HG03342 (cell line): ENCODE results near the gene LRP1B.

Experiments used
- ATAC-seq: cut with Tn5 transposase; IDR thresholded peaks from one replicate; pipeline ENCODE4 v1.9.1; 2021; ENCODE audit warnings: mild to moderate bottlenecking, moderate library complexity; ENCODE audit not compliant: unreplicated experiment

LRP1B gene

DNA sequence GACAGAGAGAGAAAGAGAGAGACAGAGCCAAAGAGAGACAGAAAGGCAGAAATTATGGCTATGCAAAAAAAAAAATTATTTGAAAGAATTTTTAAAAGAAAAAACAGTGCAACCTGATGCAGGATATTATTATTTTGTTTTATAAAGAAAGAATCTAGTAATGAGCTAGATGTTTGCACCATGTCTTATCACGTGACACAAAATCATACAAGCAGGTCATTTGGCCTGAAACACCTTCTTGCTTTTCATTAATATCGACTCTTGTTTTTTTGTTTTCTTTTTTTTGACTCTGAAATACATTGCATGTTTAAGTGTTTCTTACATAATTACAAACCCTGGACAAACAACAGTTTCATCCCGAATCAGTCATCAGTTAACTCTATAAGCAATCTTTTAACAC is 606.0 kb downstream of the LRP1B start:
- no peak for ATAC-seq

DNA sequence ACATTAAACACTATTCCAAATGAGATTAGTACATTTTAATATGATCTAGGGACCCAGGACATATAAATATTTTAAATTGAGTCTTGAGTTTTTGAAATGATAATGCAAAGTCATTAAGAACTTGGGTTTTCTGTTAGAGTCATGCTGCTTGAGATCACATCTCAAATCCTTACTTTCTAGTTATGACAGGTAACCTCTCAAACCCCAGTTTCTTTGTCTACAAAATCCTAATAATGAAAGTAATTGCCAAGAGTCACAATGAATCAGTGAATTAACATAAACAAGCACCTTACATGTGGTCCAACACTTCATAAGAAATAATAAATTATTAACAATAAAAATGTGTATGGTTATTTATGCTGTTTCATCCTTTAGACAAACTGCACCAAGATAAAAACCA is 607.6 kb downstream of the LRP1B start:
- peak; percentile 76 for ATAC-seq

DNA sequence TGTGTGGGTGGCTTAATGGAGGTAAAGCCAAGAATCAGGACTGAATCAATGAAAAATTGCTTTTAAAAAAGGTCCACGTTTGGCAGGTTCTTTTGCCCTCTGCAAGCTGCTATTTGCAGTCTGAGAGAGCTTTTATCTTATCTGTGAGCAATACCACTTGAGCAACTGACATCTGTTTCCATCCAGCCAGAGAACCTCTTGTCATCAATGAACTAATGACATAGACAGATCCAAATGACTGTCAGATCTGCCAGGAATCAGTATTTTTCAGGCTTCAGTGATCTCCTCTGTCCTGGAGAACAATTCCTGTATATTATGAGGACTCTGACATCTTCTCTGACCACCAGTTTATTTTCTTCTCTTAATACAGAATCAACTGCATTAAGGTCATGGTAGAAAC is 608.1 kb downstream of the LRP1B start:
- no peak for ATAC-seq

DNA sequence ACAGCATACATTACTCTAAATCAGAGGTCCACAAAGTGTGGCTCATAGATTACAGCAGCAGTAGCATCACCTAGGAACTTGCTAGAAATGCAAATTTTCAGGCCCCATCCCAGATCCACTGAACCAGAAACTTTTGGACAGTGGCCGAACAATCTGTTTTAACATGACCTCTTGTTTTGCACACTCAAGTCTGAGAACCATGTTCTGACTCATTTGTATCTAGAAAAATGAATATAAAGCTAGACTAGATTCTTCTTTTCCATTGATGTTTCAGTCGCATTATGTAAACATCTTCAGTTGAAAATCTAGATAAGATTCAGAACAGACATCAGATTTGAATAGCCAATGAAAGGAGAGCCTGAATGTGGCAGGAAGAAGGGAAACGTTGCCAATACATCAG is 608.8 kb downstream of the LRP1B start:
- ATAC-seq, result peak; percentile 43

DNA sequence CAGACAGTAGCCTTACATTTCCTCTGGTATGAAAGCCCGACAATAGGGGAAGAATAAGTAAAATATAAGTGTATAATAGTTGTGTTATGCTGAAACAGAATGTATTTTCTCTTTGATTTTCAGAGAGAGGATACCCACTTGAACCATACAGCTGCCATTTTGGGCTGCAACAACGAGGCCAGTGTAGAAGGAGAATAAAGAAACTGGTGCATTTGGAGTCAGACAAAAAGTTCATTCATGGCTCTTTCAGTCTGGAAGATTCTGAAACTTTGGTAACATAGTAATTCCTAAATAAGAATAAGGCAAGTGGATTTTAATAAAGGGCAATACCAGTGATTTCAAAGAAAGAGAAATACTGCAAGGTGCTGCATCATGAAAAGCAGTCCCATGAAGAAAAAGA is 610.9 kb downstream of the LRP1B start:
- ATAC-seq, result no peak

DNA sequence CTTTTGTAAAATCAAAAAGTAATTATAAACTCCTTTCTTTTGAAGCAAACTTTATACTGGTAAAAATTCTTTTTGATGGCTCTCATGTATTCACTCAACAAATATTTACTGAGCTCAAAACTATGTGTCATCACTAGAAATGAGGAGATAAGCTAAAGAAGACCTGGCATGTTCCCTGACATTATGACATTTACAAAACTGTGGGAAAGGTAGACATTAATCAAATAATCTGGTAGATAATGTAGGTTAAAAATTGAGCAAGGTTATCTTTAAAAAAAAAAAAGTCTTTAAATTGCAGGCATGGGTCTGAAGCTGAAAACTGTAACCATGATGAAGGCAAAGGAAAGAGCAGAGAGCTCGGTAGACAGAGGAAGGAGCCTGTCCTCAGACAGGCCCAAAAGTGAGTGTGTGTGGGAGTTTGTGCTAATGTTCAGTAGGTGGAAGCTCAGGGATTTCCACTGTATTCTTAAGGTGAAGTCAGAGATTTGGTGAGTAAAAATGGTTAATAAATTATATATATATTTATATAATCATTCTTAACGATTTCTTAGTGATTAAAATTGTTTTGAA is 612.9 kb downstream of the LRP1B start:
- no peak for ATAC-seq

DNA sequence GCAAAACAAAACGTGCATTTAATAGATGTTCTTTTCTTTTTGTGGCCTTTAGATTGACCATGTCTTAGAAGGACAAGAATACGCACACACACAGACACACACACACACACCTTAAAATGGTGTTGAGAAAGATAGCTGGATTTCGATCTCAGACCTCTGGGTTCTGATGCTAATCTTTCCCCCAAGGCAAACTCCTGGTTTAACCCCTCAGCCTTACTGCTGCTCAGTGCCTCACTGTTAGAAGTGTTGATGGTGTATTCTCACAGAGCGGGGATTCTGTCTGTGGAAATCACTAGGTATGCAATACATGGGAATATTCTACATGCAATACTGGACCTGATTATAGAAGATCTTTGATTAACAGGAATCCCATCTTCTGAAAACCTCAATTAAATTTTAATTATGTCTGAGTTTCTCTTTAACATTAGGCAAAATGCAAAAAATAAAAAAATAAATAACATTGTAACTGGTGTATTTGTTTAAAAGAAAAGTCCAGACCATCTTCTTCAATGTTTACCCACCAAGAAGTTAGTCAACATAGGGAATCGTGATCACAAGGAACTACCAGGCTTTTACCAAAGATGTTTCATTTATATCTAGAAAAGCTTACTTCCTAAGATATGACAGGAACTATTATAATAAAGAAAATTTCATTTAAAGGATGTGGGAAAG is 613.5 kb downstream of the LRP1B start:
- ATAC-seq, result no peak

DNA sequence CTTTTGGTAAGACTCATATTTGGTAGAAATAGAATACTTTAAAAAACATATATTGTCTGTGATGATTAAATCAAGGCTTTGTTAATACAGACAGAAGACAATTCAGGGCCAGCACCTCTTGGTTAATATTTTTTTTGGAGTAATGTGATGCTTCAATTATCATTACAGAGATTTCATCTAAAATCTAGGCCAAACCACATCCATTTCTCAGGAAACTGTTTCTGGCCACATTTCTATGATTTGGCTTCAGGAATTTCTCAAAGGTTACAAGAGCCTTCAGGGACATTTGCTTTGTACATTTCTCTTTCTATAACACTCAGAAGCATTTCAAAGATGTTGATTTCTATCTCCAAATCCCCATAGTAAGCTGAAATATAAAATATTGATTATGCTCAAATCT is 614.9 kb downstream of the LRP1B start:
- no peak for ATAC-seq

DNA sequence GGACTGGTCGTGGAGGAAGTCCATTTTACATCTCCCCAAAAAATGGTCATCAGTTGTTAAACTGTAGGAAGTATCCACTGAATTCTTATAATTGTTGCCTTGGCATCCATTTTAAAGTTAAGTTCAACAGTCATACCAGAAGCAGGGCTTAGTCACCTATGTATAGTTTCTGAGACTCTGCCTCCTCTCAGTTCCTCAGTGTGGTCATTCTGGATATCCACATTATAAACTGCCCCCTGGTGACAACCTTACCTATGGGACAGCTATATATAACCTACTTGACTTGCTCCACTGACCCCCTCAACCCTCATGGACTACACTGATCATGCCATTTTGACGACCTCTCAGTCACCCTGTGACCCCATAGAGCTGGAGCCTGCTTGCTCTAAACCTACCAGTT is 617.0 kb downstream of the LRP1B start:
- peak; percentile 100 for ATAC-seq

DNA sequence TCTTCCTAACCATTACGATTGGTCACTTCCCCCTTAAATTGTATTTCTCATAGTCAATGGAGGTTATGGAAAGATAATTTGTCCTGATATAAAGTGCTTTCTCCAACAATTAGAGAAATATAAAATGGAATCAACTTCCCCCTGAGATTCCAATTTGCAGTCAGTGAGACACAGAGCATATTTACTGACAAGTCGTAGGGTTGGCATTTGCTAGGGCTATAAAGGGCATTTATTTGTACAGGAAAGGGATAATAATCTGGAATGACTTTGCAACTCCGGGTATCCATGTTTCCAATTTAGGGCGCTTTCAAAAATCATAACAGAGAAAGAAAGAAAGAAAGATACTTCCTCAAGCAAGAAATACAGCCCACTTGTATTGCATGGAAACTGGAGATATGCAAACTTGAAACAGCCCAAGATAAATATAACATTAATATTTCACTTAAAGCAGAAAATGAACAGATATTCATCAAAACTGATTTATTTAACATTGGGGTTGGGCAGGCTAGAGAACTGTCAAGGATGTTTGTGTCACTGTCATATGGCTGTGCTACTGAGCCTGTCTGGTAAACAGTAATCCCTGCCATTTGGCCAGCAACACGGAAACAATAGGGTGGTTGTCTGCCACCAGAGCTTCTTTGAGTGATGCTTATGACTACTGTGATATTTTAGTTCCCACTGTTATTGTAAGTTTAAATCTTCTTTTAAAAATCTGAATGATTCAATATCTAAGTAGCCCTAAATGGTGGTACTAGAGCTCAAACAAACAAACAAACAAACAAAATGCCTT is 621.8 kb downstream of the LRP1B start:
- ATAC-seq, result no peak

DNA sequence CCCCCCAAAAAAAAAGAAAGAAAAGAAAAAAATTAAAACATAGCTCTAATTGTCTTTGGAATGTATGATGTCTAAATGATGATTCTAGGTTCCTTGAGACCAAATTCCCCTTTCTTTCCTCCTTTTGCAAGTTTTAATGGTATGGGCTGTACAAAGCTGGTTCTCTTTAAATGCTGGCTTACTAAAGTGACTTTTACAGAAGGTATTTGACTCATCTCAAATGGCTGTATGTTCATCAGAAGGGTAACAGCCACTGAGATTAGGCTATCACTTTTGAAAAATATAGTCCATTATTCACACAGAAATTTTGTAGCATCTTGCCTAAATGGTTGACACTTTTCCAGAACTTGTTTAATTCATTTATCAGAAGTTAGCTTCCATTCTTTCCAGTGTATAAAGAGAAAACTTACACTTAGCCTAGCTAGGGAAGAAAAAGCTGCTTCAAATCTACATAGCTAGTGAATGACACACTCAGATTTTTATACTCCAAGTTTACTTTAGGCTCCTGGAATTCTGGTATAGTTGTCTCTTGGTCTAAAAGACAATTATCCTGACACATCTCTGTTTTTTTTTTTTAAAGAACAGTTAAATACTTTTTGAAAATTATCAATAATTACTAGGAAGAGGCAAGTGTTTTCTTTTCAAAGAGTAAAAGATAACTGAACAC is 622.6 kb downstream of the LRP1B start:
- no peak for ATAC-seq

DNA sequence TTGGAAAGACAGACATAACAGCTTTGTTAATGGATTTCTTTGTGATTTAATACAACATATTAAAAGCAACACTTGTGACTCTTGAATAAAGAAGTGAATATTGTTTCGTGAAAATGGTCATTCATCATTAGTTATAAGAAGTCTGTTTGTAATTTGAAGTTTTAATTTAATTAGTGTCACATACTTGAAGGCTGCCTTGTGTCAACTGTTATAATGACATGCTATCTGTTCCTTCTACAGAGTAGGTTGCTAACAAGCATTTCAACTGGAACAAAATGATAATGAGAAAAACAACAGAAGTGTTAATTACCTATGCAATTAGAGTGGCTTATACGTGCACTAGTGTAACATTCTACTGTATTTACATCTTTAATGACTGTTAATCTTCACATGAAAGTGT is 624.7 kb downstream of the LRP1B start:
- no peak for ATAC-seq

DNA sequence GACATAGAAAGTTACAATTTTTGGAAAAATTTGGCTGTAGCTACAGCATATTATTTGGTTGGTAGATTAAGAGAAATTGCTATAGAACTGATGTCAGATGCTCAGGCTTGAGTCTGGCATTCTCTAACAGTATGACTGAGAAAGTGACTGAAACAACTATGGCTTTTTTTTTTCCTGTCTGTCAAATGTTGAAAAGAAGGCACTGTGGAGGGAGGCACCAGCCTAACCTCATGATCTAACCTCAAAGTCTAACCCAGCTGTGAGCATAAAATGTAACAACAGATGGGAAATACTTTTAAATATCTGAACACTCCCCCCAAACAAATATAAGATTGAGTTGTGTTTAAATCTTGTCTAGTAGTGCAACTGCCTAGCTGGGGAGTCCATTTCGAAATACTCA is 629.1 kb downstream of the LRP1B start:
- ATAC-seq, result no peak

DNA sequence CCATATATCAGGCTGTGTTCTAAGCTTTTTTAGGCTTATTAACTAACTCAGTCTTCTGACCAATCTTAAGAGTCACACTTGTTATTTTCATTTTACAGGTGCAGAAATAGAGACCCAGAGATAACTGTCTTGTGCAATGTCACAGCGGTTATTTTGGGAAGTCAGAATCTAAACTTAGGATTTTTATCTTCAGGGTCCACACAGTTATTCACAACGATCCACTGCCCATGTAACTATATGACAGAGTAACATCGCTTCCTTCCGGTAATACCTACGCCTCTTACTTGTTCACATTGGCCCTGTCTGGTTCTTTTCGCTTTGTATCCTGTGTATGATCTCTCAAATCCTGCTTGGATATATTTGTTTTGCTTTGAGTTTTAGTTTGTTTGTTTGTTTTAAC is 631.7 kb downstream of the LRP1B start:
- no peak for ATAC-seq

DNA sequence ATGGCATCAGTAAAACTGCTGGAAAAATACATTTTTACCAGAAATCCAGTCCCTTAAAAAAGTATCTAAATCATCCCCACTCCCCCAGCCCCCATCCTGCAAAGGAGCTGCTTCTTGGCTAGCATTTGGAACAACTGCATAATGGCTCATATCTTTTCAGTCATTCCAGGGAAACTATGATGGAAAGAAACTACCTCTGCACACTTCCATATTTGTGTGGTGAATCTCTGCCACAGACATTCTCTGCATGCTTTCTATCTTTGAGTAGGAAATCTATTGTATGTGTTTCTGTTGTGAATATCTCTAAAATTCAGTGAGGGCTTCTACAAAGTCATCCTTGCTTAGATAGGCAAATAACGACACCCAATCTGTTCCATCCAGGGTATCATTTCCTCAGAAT is 632.3 kb downstream of the LRP1B start:
- ATAC-seq, result no peak

DNA sequence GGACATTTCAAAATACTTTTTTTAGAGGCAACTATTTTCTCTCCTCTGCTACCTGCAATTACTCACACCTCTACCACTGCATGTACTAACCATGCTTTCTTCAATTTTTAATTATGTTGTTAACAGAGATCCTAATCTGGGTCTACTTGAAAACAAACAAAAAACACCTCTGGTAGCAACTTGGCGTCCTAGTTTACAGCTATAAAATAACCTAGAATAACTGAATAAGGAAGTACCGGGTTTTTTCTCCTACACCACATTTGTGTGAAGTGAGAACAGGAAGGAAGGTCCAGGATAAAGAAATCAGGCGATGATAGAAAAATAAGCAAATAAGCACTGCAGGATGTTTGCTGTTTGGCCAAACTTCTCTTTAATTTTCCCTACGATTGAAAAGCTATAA is 633.5 kb downstream of the LRP1B start:
- ATAC-seq, result no peak

DNA sequence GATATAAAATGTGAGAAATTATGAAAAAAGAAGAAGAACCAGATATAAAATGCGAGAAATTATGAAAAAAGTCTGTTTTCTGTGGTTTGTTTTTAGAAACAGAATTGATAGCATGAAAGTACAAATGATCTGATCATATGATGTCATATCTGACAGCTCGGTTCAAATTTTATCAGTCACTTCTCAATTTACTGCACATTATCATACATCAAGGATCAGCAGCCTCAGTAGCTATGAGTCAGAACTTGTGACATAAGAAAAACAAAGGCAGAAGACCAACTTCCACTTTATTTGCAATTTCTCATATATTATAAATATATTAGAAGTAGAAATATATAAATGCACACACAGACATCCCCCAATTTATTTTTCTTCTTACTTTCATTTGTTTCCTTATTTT is 634.0 kb downstream of the LRP1B start:
- no peak for ATAC-seq

DNA sequence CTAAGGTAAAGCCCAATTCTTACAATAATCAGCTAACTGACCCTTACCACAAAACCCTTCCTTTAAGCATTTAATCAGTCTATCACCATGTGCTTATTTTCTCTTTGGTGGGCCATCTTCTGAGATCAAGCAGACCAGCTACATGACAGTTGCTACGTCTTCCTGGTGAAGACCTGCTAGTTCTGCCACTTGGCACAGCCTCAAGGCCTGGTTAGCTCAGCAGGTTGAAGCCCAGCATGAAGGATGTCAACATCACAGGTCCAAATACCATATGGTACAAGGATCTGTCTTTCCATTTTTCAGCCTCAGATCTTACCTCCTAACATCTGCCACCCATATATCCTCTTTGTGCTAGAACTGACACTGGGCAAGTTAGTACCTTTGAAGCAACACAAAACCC is 636.9 kb downstream of the LRP1B start:
- no peak for ATAC-seq

DNA sequence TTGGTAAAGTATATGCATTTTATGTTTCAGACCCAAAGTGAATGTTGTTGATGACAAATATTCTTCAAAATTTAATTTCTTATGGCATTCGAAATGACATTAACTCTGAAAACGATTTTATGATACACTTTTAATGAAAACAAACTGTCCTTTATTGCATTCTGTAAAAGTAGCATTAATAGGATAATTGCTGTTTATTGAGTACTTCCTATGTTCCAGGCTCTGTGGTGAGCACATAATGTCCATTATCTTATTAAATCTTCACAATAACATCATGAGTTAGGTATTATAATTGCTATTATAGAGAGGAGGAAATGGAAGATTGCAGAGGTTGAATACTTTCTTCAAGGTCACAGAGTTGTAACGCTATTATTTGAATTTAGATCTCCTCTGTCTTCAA is 638.0 kb downstream of the LRP1B start:
- no peak for ATAC-seq

DNA sequence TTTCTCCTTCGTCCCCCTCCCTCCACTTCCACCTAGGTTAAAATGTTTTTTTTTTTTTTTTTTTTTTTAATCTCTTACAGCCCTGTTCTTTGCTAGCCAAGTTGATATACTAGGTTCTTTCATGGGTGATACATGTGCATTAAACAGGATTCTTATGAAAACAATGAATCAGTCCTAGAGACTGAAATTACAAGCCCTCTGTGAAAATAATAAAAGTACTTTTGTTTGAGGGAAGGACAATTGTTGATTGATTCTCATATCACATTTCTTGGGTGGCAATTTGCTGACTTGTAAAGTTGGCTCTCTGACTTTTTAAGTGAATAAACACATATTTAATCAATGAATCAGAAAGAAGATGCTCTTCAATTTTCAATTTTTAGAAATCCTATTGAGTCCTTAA is 639.9 kb downstream of the LRP1B start:
- no peak for ATAC-seq

DNA sequence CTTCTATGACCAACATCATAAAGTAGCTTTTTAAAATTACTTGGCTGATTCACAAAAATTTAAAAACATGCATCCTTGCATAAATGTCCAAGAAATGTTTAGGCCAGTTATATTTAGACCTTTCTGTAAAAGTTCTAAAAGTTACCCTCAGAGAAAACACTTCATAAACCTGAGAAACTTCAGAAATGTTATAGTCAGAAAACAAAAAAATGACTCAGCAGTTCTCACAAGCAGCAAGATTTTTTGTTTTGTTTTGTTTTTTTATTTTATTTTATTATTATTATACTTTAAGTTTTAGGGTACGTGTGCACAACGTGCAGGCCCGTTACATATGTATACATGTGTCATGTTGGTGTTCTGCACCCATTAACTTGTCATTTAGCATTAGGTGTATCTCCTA is 648.1 kb downstream of the LRP1B start:
- ATAC-seq, result no peak

DNA sequence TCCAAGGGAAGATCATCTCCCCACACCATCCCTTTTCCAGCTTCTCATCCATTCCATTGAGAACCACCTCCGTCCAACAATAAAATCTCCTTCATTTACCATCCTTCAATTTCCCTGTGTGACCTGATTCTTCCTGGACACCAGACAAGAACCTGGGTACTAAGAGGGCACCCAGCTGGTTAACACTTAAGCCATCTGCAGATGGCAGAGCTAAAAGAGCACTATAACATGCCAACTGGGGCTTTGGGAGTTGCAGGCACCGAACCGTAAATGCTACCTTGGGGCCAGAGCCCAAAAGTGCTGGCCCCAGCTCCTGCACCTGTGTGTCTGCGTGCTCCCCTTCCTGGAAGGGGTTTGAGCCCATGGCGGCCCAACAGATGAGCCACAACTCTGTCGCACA is 655.0 kb downstream of the LRP1B start:
- no peak for ATAC-seq
